ENCODE measurements around the gene CHPF2. TPM values are rescaled to one million over a fixed set of nuclear protein-coding genes. Genes with fewer than 3 reads are reported as not detected.

CHPF2 gene
- total RNA-seq, 1 donor from 2014 or later: 50.6 TPM

- intact Hi-C loops (cut with micrococcal nuclease): no loop called here
Measured at GRCh38 chr7:151257990-151258389, 25.7 kb downstream of the CHPF2 start.

GRCh38 chr7:151260471-151260870 lies 28.2 kb downstream of the CHPF2 start:
- intact Hi-C loops (cut with micrococcal nuclease): no loop called here

GRCh38 chr7:151260883-151261282 lies 28.6 kb downstream of the CHPF2 start:
- intact Hi-C loops (cut with micrococcal nuclease): no loop called here

DNA sequence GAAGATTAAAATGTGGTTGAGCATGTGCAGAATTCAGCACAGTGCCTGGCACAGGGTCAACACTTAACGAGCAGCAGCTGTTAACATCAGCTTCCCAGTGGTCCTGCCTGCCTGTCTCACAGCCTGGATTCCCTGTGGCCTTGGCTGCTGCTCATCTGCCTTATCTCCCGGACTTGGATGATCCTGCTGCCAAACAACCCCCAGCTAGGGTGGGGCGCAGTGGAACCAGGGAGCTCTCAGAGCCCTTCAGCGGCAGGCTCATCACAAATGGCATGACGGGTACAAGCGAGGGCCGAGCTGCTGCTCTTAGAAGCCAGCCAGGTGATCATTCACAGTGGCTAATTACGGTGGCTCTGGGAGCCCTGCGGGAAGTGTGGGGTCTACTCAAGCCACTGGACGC lies 29.2 kb downstream of the CHPF2 start:
- intact Hi-C loops (cut with micrococcal nuclease): no loop called here

DNA sequence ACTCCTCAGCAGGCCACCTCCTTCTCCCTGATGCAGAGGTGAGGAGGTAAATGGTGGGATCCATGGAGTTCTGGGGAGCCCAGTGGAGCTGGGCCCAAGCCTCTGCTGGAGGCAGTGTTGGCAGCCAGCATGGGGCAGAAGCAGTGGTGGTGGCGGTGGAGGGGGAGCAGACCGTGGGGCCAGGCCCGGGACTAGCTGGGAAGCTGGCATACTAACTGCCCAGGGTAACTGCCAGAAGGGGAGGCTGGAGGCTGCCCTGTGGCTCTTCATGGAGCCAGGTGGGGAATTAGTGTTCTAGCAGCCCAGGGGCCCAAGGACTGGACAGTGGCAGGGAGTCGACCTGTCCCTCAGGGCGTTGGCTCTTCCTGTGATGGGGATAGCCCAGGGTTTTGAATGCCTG lies 32.3 kb downstream of the CHPF2 start:
- intact Hi-C loops (cut with micrococcal nuclease): no loop called here

- intact Hi-C loops (cut with micrococcal nuclease): no loop called here
Measured at GRCh38 chr7:151265351-151265931, 33.2 kb downstream of the CHPF2 start.

DNA sequence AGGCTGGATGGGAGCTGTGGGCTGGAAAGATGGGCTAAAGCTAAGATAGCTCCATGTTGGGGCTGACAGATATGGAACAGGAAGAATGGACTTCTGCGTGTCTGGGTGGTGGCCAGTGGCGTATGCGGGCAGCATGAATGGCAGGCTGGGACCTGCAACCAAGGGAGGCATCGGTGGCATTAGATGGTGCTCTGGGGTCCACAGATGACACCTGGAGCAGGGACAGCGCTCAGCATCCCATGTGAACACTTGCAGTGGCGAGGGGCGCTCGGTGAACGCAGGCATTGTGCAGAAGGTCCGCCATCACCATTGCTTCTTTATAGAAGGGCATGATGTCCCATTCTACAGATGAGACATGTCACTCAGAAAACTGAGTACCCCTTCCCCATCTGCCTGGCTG lies 37.2 kb downstream of the CHPF2 start:
- intact Hi-C loops (cut with micrococcal nuclease): no loop called here

DNA sequence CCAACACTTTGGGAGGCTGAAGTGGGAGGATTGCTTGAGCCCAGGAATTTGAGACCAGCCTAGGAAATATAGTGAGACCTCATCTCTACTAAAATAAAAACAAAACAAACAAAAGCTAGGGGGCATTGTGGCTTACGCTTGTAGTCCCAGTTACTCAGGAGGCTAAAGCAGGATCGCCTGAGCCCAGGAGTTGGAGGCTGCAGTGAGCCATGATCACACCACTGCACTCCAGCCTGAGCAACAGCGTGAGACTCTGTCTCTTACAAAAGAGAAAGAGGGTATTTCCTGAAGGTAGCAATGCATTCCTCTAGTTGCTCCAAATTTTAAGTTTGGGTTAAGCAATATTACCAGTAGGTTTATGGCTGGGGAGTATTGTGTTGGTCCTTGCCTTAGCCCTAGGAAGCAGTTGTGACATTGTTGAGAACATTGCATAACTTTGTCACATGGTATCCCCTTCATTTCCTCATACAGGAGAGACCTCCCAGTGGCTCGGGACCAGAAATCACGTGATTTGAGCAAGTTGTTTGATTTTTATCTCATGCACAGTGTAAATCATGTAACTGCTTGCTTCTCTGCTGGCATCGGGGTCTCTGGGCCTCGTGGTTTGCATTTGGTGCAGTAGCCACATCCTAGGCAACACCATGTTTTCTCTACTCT lies 39.5 kb downstream of the CHPF2 start:
- intact Hi-C loops (cut with micrococcal nuclease): no loop called here

- intact Hi-C loops (cut with micrococcal nuclease): no loop called here
Measured at GRCh38 chr7:151272405-151272804, 40.1 kb downstream of the CHPF2 start.

GRCh38 chr7:151272877-151273276 lies 40.6 kb downstream of the CHPF2 start:
- intact Hi-C loops (cut with micrococcal nuclease): no loop called here

- intact Hi-C loops (cut with micrococcal nuclease): no loop called here
Measured at GRCh38 chr7:151273651-151274390, 41.5 kb downstream of the CHPF2 start.

- intact Hi-C loops (cut with micrococcal nuclease): no loop called here
Measured at GRCh38 chr7:151274396-151274795, 42.1 kb downstream of the CHPF2 start.

DNA sequence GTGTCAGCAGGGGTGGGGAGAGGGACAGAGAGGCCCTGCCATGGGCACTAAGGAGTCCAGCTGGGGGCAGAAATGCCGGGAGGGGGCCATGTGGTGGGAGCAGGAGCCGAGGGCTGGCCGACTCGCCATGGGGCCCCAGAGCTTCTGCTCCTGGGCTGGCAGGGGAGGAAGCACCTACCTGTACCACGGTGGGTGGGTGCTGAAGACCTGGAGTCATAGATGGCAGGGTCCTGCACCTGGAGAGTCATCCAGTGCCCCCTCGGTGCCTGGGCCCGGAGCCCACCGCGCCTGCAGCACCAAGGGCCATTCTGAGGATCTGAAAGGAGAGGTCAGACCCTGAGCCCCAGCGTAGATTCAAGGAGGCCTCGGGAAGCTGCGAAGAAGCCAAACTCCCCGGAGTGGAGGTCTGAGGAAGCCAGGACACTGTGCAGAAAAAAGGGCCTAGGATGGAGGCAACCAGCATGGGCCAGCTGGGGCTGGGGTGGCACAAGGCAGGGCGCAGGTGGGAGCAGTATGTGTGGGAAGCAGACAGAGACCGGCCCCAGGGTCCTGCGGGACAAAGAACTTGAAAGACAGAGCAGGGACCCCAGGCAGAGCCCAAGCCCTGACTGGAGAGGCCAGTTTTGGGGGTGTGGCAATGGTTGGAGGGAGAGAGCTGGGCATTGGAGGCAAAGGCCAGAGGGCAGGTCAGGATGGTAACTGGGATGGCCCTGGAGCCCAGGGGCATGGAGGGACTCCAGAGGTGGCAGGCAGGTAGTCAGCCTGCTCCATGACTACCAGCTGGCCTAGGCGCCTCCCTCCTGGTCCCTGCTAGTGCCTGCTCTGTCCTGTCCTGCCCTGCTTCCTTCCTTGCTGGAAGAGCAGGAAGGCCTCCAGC lies 42.9 kb downstream of the CHPF2 start:
- intact Hi-C loops (cut with micrococcal nuclease): no loop called here

GRCh38 chr7:151275813-151276577 lies 43.7 kb downstream of the CHPF2 start:
- intact Hi-C loops (cut with micrococcal nuclease): no loop called here

GRCh38 chr7:151276666-151277590 lies 44.6 kb downstream of the CHPF2 start:
- intact Hi-C loops (cut with micrococcal nuclease): loop anchor here (1.0 kb wide), 3 partner anchors 26 to 50 kb away; partner anchors contain the start of gene ABCF2

DNA sequence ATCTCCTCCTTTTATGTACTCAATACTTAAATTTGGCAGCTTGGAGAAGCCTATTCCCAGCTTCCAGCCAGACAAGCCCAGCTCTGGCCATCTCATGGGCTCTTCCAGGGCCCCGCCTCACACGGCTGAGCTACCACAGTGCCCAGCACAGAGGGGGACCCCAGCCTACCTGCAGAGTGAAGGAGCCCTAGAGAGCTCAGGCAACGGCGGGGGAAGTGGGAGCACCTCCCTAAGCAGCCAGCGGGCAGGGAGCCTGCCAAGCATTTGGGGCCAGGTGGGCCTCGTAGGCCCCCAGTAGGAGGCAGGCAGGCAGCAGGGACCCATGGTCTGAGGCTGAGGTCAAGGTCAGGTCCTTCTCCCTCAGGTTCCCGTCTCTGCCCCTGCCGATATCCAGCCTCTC lies 45.3 kb downstream of the CHPF2 start:
- intact Hi-C loops (cut with micrococcal nuclease): loop anchor here (1.0 kb wide), 3 partner anchors 26 to 50 kb away; partner anchors contain the start of gene ABCF2

DNA sequence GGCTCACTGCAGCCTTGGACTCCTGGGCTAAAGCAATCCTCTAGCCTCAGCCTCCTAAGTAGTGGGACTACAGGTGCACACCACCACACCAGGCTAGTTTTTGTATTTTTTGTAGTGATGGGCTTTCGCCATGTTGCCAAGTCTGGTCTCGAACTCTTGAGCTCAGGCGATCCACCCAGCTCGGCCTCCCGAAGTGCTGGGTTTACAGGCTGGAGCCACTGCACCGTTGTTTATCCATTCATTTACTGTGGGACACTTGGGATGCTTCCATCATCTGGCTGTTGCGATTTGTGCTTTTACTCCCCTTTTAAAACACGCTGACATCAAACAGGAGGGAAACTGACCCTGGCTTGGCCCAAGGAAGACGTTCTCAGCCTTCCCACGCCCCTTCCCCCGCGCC lies 46.7 kb downstream of the CHPF2 start:
- intact Hi-C loops (cut with micrococcal nuclease): no loop called here

- intact Hi-C loops (cut with micrococcal nuclease): no loop called here
Measured at GRCh38 chr7:151279868-151280267, 47.6 kb downstream of the CHPF2 start.

DNA sequence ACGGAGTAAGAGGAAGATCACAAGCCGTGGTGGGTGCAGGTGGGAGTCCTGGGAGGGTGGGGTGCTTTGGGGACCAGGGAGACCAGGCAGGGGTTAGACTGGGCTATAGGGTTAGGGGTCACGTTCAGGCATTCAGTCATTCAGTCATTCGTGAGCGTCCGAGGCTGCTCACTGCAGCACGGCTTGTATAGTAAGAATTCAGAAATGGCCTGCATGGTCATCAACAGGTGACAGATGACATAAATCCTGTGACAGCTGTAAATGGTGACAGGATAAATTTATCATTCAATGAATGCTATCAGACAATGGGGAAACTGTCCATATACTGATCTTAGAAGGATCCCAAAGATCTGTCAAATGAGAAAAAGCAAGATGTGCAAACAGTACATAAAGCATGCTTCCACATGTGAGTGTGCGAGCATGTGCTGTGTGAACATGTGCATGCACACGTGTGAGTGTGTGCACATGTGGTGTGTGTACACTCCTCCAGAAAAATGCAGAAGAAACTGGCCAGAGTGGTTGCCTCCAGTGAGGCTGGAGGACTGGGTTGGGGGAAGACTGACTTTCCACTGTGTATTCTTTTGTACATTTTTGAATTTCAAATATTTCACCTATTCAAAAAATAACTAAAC lies 48.2 kb downstream of the CHPF2 start:
- intact Hi-C loops (cut with micrococcal nuclease): no loop called here
